HG02571 (cell line): Measurements from ENCODE around the gene TNIK.
A peak's percentile ranks its signal among the peaks of the same experiment; 100 is the strongest.
"Not testable (repeated sequence)": the region's sequence is repeated elsewhere in the genome, so short reads cannot be mapped to it uniquely, and the experiment has no call there.

Source experiments
- ATAC-seq: cut with Tn5 transposase; IDR thresholded peaks from one replicate; pipeline ENCODE4 v1.9.1; 2021; ENCODE audit warnings: mild to moderate bottlenecking, moderate library complexity; ENCODE audit not compliant: unreplicated experiment

TNIK gene

DNA sequence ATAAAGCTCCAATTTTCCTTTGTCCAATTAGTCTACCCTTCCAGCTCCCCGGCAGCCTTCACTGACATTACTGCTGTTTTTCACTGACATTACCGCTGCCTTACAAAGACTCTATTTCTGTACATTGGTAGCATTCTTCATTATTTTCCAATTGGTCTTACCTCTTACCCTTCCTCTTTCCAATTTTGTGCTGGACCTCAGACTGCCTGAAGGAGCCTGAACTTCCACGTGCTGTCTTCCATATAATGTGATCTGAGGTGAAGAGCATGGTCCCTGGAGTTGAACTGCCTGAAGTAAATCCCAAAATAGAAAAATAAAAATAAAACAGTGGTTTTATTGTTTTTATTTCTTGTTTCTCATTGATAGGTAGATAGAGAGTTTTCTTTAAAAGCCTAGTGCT lies 9.2 kb upstream of the TNIK start:
- no peak for ATAC-seq

- no peak for ATAC-seq
Observed at GRCh38 chr3:171468296-171468906, 8.2 kb upstream of the TNIK start.

GRCh38 chr3:171465763-171466162 lies 5.6 kb upstream of the TNIK start:
- no peak for ATAC-seq

DNA sequence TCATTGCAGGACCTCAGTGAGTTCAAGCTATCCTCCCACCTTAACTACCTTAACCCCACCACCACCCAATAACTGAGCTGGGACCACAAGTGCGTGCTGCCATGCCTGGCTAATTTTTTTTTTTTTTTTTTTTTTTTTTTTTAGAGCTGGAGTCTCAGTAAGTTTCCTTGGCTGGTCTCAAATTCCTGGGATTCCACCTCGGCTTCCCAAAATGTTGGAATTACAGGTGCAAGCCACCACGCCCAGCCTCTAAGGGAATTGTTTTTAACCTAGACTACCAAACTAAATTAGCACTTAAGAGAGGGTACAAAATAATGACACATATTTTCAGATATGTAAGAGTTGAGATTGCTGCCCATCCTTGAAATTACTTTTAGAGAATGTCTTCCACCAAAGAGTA lies 4.3 kb upstream of the TNIK start:
- ATAC-seq: no peak

GRCh38 chr3:171462224-171462623 lies 2.0 kb upstream of the TNIK start:
- ATAC-seq: no peak

DNA sequence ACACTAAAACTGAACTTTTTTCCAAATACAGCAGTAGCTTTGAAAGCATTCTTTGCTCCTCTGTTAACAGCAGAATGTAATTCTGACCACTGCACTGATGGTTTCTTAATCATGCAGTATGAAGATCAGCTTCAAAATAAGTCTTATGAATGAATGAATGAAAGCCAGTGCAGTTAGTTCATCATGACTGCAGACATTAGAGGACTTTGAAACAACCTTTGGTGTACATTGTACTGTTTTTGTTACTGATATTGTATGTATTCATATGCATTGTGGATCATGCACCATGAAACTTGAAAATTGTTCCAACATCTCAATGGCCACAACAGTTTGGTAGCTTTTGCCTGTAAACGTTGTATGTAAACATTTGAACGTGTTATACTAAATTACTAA lies 1.3 kb upstream of the TNIK start:
- ATAC-seq: no peak

DNA sequence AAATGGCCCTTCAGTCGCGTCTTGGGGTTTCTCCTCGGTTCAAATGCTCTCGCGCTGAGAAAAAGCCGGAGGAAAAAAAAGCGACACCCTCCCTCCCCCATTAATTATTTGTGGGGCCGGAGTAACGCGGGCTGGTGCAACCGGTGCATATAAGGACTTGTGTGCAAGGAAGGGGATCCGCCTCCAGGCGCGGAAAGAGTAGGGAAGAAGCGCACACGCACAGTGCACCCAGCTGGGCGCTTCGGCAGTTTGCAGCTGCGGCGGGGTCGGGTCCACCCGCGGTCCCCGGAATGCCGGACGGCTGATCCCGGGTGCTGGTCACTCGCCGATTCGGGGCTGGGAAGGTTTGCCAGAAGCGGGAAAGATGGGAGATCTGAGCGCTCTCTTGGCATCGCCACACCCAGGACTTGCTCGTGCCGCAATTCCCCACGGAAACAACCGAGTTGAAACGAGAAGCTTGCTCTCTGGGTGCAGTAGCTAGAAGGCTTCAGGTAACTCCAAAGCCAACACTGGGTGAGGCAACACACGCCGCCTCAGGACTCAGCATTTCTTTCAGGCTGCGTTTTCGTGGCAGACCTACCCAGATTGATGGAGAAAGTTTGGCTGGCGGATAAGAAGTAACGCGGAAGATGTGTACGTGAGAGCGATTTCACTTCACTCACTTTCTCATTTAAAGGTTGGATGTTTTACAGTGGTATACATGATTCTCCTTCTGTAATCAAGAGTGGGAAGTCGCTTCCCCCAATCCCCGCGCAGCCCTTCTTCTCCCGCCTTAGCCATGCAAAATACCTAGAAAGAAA lies 720 bp upstream of the TNIK start:
- peak; percentile 28 for ATAC-seq

DNA sequence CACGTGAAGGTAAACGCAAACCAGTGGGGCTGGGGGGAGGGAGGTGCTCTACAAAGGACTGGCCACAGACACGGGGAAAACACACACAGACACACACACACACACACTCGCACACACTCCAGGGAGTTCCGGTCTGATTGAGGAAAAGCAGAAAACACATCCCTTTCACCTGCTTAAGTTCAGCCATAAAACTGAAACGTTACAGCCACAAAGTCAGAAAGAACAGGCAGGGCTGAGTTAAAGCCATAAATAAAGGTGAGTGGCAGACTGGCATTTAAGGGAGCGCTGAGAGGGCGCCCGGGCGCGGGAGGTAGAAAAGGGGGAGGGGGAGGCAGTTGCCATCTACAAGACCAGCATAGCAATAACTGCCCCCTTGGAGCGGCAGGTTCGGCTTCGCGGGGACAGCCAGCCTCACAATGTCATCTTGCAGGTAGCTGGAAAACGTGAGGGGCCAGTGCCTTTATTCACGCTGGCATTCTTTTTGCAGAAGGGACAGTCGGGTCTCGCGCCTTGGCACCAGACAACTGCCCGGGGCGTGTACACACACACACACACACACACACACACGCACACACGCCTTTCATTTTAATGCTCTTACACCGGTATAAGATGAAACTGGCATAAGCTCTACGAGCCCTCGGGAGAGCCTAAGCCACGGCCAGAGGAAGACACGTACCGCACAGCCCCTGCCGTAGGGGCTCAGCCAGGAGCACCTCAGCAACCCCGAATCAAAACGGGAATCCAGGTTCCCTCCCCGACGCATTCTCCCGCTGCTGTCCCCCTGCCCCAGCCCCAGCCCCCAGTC lies 866 bp downstream of the TNIK start:
- ATAC-seq: no peak

- no peak for ATAC-seq
Observed at GRCh38 chr3:171458864-171459136, 1.4 kb downstream of the TNIK start.

DNA sequence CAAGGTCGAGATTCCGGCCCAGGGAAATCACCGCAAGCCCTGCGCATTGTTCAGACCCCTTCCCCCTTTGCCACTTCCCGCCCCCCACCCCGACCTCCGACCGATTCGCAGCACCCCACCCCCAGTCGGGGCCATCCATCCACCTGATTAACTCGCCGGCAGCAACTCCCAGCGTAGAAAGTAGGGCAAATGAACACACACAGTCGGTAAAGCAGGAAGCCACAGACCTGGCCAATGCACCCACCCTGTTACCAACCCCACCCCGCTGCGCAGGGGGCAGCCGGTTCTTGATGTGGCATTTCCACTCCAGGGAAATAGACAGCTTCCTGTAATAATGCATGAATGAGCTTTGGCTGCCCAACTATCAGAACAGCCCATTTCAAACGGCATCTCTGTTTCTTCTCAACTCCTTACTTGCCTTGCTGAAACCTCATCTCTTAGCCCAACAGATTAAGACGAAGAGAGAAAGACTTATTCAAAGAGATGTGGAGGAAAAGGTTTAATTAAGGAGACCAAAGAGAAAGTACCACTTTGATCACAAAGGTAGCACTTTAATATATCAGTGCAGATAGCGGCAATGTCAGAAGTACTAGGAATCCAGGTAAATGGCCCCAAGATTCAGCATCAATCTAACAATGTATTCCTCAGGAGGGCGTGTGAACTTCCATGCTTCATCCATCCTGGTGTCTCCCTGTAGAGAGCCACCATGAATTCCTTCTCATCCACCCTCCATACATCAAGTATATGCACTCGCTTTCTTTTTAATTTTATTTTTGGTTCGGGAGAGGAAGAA lies 1.9 kb downstream of the TNIK start:
- ATAC-seq: no peak

DNA sequence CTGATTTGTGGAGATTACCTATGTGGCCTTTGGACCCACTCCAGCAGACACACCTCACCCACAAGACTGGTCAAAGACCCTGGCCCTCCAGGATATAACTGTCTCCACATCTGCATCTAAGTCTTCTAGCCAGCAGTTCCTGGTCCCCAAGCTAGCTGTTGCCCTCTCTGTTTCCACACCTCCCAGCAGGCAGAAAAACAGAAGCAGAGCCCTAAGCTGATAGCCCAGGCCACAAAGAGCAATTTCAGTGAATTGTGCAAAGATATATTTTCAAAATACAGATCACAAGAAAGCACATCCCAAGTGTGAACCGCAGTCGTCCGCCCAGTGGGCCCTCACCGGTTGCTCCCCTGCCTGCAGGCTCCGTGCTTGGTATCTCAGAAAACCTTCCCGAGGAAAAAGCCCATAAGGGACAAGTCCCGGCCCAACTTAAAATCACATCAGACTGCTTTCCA lies 2.6 kb downstream of the TNIK start:
- ATAC-seq: no peak

DNA sequence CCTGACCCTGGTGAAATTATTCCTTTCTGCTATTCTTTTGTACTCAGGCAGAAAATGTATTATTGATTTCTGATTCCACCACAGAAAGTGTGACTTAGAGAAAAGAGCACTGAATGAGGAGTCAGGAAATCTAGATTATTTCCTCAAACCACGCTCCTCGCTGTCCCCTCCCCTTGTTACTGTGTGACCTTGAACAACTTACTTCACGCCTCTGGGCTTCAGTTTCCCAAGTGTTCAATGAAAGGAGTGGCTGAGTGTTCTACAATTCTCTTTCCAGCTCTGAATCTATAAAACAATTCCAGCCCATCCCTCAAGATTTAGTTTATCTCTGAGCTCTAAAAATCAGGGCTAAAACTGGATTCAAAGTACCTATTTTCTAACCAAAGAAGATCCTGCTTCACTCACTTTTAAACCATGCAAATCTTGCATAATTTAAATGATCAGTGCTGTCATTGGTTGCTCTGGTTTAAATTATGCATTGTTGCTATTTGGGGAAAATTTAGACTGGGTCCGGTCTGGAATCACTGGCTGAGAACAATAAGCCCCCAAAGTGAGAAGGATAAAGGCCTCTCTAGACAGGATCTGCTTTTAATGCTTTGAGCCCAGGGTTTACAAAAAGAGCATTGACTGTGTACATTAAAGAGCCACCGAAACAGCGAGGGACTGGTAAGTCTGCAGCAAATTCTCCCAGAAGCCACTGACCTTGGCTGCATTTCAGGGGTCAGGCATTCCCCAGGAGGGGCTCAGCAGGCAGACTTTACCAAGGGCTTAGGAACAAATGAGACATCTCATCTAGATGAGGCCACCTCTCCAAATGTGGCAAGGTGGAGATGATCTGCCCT lies 3.2 kb downstream of the TNIK start:
- ATAC-seq: no peak

- ATAC-seq: no peak
Observed at GRCh38 chr3:171455603-171456550, 4.3 kb downstream of the TNIK start.

DNA sequence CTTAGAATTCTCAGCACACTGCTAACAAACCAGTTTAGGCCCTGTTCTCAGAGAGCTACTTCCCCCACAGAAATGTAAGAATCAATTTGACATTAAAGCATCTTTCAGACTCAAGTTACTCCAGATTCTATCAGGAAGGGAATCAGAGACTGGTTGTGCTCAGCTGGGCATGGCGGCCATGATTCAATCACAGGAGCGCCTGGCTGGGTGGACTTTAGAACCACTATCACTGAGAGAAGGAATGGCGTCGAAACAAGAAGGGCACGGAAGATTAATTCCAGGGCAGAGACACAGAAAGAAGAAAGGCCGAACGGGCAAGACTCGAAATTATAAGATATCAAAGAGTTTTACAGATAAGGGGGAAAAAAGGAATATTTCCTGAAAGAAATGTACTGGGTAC lies 6.2 kb downstream of the TNIK start:
- ATAC-seq: no peak

DNA sequence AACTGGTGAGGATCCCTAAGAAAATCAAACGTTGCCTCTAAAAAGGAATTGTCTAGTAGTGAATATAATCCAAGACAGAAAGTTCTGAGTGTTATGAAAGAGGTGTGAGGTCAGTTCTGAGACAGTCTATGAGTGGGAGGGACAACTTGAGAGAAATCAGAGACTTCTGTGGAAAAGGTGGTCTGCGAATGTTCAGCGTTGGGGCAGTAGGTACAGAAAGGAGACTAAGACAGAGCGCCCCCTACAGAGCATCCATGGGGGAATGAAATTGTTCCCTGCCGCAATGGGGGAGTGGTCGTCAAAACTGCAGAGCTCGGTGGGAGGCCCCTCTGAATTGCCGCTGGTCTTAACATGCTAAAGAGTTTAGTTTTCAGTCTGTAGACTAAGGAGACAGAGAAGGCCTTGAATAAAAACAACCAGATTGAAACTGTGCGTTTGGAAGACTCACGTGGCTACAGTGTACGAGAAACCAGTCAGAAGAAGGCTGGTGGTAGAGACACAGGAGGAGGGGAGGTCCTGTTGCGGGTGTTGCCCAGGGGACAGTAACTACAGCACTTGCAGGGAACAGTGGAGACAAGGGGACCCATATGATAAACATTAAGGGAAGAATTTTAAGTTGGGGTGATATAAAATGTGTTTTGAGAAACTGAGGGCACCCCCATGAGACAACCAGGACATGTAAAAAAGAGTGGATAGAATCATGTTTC lies 6.9 kb downstream of the TNIK start:
- no peak for ATAC-seq

DNA sequence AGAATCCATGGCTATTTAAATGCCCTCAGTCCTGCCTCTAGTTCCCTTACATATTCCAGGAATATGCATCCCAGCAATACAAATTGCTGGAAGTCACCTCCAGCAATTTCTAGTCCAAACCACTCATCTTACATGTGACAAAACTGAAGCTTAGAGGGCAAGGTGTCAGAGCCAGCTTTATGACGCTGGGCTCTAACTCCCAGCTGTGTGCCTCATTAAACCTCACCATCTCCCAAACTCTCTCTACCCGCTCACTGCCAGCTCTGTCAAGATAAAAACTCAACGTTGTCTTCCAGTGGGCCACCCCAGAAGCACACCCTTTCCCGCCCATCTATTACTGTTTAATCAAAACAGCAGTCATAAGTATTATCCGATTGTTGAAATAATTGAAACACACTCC lies 7.9 kb downstream of the TNIK start:
- ATAC-seq: no peak

DNA sequence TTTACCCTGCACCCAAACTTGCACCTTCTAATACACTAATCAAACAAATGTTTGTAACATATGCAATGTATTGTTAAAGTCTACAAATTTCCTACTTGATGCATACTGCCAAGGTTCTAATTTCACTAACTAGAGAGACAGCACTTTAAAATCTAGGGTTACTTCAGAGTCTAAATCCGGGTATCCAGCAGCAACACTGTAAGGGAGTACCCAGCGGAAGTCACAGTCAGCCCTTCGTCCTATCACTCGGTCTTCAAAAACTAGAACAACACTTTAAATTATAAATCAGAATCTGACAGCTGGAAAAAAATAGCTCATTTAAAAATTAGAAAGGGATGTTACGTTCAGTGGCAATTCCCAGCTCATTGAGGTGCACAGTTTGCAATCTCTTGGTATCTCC lies 8.3 kb downstream of the TNIK start:
- no peak for ATAC-seq

DNA sequence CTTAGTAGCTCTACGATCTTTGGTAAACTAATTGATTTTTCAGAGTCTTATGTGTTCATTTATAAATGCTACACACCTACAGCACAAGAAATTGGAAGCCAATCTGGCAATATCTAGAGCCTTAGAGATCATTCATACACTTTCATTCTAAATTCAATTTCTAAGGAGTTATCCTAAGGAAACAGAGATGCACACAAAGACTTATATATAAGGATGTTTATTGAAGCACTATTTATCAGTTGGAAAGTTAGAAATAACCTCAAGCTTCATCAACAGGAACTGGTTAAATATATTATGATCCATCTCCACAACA lies 12.7 kb downstream of the TNIK start:
- ATAC-seq: not testable (repeated sequence)
